ENCODE data around the gene FGGY. TPM values are rescaled to one million over a fixed set of nuclear protein-coding genes. Genes with fewer than 3 reads are reported as not detected.

FGGY gene
- total RNA-seq, 1 donor from 2014 or later: 32.5 TPM

- no peaks in the 10 kb centered on the region for H3K27me3 ChIP-seq
- no peak overlapping the region for H3K4me2 ChIP-seq
- H3K4me1 ChIP-seq: peaks cover 34% of the 10 kb centered on the region
- H3K36me3 Mint-ChIP-seq: no peaks in the 10 kb centered on the region
- H3K79me2 ChIP-seq (ENCODE audit: low read depth): no peaks in the 10 kb centered on the region
- no peaks in the 10 kb centered on the region for H3K9me3 Mint-ChIP-seq
- DNase-seq (ENCODE audit: low spot score): no peak
- no peak overlapping the region for H3K27ac Mint-ChIP-seq
- no peak overlapping the region for H3K4me3 Mint-ChIP-seq
- H3K9ac ChIP-seq: no peak overlapping the region
- no peaks in the 10 kb centered on the region for H3K36me3 ChIP-seq
- H3K9me3 ChIP-seq (ENCODE audit: low read depth): no peaks in the 10 kb centered on the region
- TF ChIP-seq CTCF (IDR thresholded peaks at IDR 0.05) (no peak), EZH2phosphoT487 (IDR thresholded peaks at IDR 0.05) (no peak), EZH2 (IDR thresholded peaks at IDR 0.05) (no peak)
- no peak overlapping the region for H2AFZ ChIP-seq (replicated peaks)
- H3K4me3 ChIP-seq: no peak overlapping the region
- H4K20me1 ChIP-seq (ENCODE audit: low read depth): no peaks in the 10 kb centered on the region
- H3F3A ChIP-seq (ENCODE audit: low read depth): peaks cover 12% of the 10 kb centered on the region
- H3K4me1 Mint-ChIP-seq: peaks cover 29% of the 10 kb centered on the region
- H3K27ac ChIP-seq: no peak overlapping the region
- no peaks in the 10 kb centered on the region for H3K27me3 Mint-ChIP-seq (ENCODE audit: insufficient read depth, low read depth)
These were observed 99.5 kb downstream of the FGGY start for GRCh38 chr1:59396387-59396786.

- no peaks in the 10 kb centered on the region for H3K9me3 ChIP-seq (ENCODE audit: low read depth)
- no peak overlapping the region for H3K4me3 ChIP-seq
- H3K4me2 ChIP-seq: no peak overlapping the region
- Mint-ChIP-seq H3K4me3 (no peak overlapping the region), H3K4me1 (peaks cover 26% of the 10 kb centered on the region), H3K27ac (no peak overlapping the region), H3K9me3 (no peaks in the 10 kb centered on the region), H3K27me3 (ENCODE audit: insufficient read depth, low read depth) (no peaks in the 10 kb centered on the region), H3K36me3 (no peaks in the 10 kb centered on the region)
- no peak for TF ChIP-seq EZH2phosphoT487 (IDR thresholded peaks at IDR 0.05)
- TF ChIP-seq EZH2 (IDR thresholded peaks at IDR 0.05): no peak
- TF ChIP-seq CTCF (IDR thresholded peaks at IDR 0.05): no peak
- DNase-seq (ENCODE audit: low spot score): no peak
- H4K20me1 ChIP-seq (ENCODE audit: low read depth): no peaks in the 10 kb centered on the region
- no peak overlapping the region for H3K9ac ChIP-seq
- no peaks in the 10 kb centered on the region for H3K27me3 ChIP-seq
- H3K4me1 ChIP-seq: peaks cover 34% of the 10 kb centered on the region
- no peak overlapping the region for H2AFZ ChIP-seq (replicated peaks)
- no peaks in the 10 kb centered on the region for H3K36me3 ChIP-seq
- H3K79me2 ChIP-seq (ENCODE audit: low read depth): no peaks in the 10 kb centered on the region
- peaks cover 12% of the 10 kb centered on the region for H3F3A ChIP-seq (ENCODE audit: low read depth)
- no peak overlapping the region for H3K27ac ChIP-seq
These were observed 100.4 kb downstream of the FGGY start for GRCh38 chr1:59397139-59397858.

- H3K36me3 ChIP-seq: no peaks in the 10 kb centered on the region
- Mint-ChIP-seq H3K36me3 (no peaks in the 10 kb centered on the region), H3K9me3 (no peaks in the 10 kb centered on the region), H3K27me3 (ENCODE audit: insufficient read depth, low read depth) (peaks cover 4% of the 10 kb centered on the region), H3K27ac (no peak overlapping the region), H3K4me1 (peaks cover 11% of the 10 kb centered on the region), H3K4me3 (no peak overlapping the region)
- H3K9ac ChIP-seq: no peak overlapping the region
- no peaks in the 10 kb centered on the region for H3K9me3 ChIP-seq (ENCODE audit: low read depth)
- H3K4me3 ChIP-seq: no peak overlapping the region
- H3K4me1 ChIP-seq: peaks cover 18% of the 10 kb centered on the region
- TF ChIP-seq CTCF (IDR thresholded peaks at IDR 0.05): no peak
- no peak for TF ChIP-seq EZH2phosphoT487 (IDR thresholded peaks at IDR 0.05)
- no peak for TF ChIP-seq EZH2 (IDR thresholded peaks at IDR 0.05)
- no peaks in the 10 kb centered on the region for H3F3A ChIP-seq (ENCODE audit: low read depth)
- no peaks in the 10 kb centered on the region for H3K27me3 ChIP-seq
- no peak overlapping the region for H3K27ac ChIP-seq
- no peak for DNase-seq (ENCODE audit: low spot score)
- no peak overlapping the region for H2AFZ ChIP-seq (replicated peaks)
- no peaks in the 10 kb centered on the region for H4K20me1 ChIP-seq (ENCODE audit: low read depth)
- H3K79me2 ChIP-seq (ENCODE audit: low read depth): no peaks in the 10 kb centered on the region
- no peak overlapping the region for H3K4me2 ChIP-seq
These were observed 102.7 kb downstream of the FGGY start for GRCh38 chr1:59399642-59400041.

All from neural progenitor cell (in vitro differentiated cells).